HFF-Myc (cell line): Measurements from ENCODE around the gene PCED1A.

Source experiments
- DNase-seq: peaks from one replicate; pipeline ENCODE4 v3.0.0-alpha.2; 2011; ENCODE audit warnings: low read depth; ENCODE audit errors: extremely low read depth
- H3K4me3 ChIP-seq: replicated peaks from 2 replicates; pipeline ENCODE4 v1.5.1; 2011; ENCODE audit warnings: low read depth, mild to moderate bottlenecking, control low read depth, low read length
- TF ChIP-seq, protein P1 (sequence below): IDR thresholded peaks from 2 replicates; pipeline ENCODE4 v1.5.1; 2012; ENCODE audit warnings: mild to moderate bottlenecking, low read depth, low read length, control low read depth; ENCODE audit errors: missing control alignments

Gene PCED1A

GRCh38 chr20:2794866-2795447, 45.5 kb downstream of the PCED1A start:
- H3K4me3 ChIP-seq = no peak overlapping the region
- DNase-seq = no peak
- TF ChIP-seq, protein P1, sequence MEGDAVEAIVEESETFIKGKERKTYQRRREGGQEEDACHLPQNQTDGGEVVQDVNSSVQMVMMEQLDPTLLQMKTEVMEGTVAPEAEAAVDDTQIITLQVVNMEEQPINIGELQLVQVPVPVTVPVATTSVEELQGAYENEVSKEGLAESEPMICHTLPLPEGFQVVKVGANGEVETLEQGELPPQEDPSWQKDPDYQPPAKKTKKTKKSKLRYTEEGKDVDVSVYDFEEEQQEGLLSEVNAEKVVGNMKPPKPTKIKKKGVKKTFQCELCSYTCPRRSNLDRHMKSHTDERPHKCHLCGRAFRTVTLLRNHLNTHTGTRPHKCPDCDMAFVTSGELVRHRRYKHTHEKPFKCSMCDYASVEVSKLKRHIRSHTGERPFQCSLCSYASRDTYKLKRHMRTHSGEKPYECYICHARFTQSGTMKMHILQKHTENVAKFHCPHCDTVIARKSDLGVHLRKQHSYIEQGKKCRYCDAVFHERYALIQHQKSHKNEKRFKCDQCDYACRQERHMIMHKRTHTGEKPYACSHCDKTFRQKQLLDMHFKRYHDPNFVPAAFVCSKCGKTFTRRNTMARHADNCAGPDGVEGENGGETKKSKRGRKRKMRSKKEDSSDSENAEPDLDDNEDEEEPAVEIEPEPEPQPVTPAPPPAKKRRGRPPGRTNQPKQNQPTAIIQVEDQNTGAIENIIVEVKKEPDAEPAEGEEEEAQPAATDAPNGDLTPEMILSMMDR = no peak

GRCh38 chr20:2794202-2794748, 46.2 kb downstream of the PCED1A start:
- TF ChIP-seq, protein P1 = no peak

GRCh38 chr20:2793471-2793870, 47.0 kb downstream of the PCED1A start:
- H3K4me3 ChIP-seq = no peak overlapping the region
- TF ChIP-seq, protein P1 = no peak
- no peak for DNase-seq

More at GRCh38 chr20:2794202-2794748, 46.2 kb downstream of the PCED1A start:
- DNase-seq = no peak
- no peak overlapping the region for H3K4me3 ChIP-seq
